Endometrium (tissue), 2 donors: ENCODE measurements around the gene ABCG2.
"Not testable (repeated sequence)": the region's sequence is repeated elsewhere in the genome, so short reads cannot be mapped to it uniquely, and the experiment has no call there.

Experiments
- FAIRE-seq: peaks from 2 replicates; lab custom pipeline; 2012; peaks lifted over from hg19 to GRCh38; lab: Jason Lieb, UNC
- donor health status: control.
- donor health status: control.

Gene ABCG2

GRCh38 chr4:88166608-88167007 is 8.2 kb upstream of the ABCG2 start:
- no peak for FAIRE-seq

DNA sequence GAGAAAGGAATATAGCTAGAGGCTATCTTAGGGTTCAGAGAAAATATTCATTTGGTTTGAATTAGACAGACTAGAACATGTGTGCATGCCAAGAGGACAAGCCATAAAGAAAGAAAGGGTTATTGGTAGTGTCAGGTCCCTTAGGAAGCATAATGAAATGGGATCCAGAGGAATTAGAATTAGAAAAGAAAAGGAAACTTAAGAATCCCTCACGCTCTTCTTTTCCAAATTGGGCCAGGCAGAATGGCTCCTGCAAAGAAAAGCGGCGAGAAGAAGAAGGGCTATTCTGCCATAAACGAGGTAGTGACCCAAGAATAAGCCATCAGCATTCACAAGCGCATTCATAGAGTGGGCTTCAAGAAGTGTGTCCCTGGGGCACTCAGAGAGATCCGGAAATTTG is 4.9 kb upstream of the ABCG2 start:
- no peak for FAIRE-seq

- FAIRE-seq: no peak
Observed at GRCh38 chr4:88162626-88163025, 4.2 kb upstream of the ABCG2 start.

GRCh38 chr4:88159229-88159725 is 838 bp upstream of the ABCG2 start:
- no peak for FAIRE-seq

DNA sequence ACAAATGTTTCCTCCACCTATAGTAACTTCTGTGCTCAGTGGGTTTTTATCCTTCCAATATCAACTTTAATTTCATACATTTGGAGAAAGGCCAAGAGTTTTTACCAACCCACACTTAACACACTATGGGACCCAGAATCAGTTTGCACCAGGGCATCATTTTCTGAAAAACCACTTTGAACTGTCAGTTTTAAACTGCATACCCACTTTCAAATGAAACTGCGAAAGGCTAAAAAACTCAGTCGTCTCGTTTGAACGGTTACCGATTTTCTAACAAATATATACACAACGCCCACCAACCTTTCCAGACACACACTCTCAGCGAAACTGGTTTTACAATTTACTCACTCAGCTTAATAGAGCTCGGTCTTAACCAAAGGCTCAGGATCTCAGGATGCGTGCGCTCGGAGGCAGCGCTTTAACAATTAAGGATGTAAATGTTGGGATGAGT is 376 bp downstream of the ABCG2 start:
- FAIRE-seq: no peak

DNA sequence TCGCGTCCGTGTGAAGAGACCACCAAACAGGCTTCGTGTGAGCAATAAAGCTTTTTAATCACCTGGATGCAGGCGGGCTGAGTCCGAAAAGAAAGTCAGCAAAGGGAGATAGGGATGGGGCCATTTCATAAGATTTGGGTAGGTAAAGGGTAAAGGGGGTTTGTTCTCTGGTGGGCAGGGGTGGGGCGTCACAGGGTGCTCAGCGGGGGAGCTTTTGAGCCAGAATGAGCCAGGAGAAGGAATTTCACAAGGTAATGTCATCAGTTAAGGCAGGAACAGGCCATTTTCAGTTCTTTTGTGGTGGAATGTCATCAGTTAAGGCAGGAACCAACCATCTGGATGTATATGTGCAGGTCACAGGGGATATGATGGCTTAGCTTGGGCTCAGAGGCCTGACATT is 6.1 kb downstream of the ABCG2 start:
- FAIRE-seq: not testable (repeated sequence)

GRCh38 chr4:88148560-88148959 is 9.9 kb downstream of the ABCG2 start:
- no peak for FAIRE-seq

- FAIRE-seq: no peak
Observed at GRCh38 chr4:88147799-88148217, 10.6 kb downstream of the ABCG2 start.

DNA sequence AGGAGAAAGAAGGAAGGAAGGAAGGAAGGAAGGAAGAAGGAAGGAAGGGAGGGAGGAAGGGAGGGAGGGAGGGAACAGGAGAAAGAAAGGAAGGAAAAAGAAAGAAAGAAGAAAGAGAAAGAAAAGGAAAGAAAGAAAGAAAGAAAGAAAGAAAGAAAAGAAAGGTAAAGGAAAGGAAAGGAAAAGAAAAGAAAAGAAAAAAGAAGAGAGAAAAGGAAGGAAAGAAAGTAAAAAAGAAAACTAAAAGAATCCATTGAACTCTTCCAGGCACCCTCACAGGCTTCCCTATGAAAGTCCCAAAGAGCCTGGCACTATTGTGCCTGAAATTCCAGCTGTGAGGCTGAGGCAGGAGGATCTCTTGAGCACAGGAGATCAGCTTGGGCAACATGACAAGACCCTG is 11.5 kb downstream of the ABCG2 start:
- no peak for FAIRE-seq

DNA sequence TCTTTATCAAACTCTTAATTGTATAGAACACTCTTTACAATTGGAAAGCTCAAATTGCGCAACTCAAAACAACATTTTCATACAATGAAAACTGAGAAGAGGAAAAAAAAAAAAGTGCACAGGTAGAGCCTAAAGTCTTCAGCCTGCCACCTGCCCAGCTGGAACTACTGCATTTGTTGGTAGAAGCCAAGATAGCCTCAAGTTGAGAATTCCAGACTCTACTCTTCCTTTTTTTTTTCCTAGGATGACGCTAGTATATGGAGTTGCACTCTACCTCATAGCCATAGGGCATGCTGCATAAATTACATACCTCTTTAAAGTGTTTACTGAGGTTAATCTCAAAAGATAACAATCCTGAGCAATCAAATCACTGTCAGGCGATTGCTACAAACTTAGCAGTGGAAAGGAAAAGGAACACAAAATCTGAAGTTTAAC is 13.6 kb downstream of the ABCG2 start:
- FAIRE-seq: no peak

DNA sequence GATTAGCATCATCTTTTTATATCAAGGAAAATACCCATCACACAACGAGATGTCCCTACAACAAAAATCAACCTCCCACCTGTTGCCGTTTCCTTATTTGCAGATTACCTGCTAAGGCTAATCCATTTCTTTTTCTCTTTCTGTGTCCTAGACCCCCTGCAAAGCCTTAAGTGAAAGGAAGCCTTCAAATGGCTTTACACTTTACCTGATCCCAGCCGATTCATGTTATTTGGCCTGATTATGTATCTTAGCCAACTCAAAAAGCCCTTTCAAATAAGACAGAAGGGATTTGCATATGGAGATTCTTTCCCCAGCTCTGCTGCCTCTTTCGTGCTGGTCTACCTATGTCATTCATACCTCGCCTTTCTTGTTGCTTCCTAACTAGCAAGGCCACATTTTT is 14.4 kb downstream of the ABCG2 start:
- no peak for FAIRE-seq

DNA sequence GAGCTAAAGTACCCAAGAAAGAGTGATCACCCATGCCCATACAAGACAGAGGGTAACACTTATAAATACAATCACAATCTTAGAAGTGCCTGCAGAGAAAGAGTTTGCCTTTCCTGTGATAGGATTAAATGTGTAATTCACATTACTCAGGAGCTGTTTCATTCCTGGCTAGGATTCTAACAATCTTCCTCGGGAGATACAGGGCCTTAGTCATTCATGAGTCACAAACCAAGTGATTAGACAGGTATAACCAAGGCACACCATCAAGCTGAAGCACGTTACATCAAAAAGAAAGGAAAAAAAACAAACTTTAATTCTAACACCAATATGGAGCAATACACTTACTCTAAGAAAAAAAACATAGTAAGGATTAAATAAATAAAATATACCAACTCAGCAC is 14.9 kb downstream of the ABCG2 start:
- no peak for FAIRE-seq

- no peak for FAIRE-seq
Observed at GRCh38 chr4:88138561-88138960, 19.9 kb downstream of the ABCG2 start.

DNA sequence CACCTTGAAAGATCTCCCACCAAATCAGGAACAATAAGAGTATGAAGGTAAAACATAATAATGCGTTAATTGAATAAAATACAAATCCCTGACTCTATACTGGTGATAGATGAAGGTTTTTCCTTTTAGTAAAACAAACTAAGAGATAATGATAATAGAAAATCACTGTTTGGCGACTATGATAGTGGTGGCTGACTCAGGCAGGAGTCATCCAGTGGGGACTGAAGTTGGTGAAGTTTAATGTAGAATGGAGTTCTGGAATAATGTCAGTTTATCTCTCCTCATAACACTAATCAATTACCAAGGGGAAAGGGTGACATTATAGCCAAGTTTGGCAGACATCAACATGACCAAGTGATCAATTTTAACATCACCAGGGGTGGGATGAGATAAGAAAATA is 21.3 kb downstream of the ABCG2 start:
- no peak for FAIRE-seq

- FAIRE-seq: no peak
Observed at GRCh38 chr4:88136249-88136648, 22.2 kb downstream of the ABCG2 start.

DNA sequence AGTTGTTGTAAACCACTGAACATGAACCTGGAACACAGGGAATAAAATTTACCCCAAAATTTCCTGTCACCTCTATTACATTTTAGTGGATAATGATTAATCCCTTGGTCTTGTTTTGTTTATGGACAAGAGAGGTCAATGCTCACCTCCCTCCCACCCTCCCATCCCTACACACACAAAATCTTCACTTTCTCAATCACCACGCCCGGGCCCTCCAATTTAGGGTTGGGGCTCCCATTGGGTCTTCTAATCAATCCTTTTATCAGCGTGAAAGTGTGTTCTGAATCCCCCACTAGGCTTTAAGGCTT is 23.1 kb downstream of the ABCG2 start:
- no peak for FAIRE-seq

DNA sequence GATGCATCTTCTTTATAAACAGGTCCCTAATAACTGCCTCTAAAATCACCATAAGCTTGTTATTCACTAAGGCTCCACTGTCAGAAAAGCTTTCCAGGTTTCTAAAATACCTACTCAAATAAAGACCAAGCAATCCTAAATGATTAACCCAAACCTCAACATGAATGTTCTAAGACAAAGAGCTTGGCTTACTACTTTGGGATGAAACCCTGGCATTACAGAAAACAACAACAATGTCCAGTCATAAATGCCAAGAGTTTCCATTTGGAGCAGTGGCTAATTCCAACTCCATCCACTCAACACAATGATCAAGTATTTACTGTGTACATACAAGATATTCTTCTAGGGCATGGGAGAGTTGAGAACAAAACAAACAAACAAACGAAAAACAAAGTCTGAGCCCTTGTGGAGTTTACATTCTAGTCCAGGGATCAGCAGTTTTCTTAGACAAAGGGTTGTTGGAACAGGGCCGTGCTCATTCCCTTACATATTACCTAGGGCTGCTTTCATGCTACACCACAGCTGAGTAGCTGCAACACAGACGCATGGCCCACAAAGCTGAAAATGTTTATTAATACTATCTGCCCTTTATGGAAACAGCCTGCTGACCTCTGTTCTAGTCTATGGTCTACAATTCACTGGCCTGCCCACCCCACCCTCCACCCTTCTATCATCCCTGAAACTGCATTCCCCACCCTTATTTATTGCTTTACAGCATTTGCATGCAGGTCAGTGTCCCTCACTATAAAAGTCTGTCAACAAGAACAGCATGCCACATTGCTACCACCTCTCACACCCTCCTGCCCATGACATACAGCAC is 23.7 kb downstream of the ABCG2 start:
- no peak for FAIRE-seq

DNA sequence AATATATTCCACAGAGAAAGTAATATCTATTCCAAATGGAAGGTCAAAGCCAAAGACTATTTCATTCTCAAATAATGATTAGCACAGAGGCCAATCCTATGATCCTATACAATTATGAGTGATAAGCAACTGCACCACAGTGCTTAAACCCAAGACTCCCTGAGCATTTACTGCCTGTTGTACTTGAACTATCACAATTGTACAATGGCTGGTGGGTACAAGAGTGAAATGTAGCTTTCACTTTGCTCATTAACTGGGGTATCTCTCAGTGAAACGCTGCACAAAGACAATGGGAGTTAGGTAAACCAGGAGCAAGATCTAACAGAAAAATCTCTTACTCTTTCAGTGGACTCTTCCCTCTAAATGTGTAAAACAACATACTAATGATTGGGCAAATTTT is 24.3 kb downstream of the ABCG2 start:
- no peak for FAIRE-seq

GRCh38 chr4:88130544-88131305 is 27.7 kb downstream of the ABCG2 start:
- FAIRE-seq: no peak

DNA sequence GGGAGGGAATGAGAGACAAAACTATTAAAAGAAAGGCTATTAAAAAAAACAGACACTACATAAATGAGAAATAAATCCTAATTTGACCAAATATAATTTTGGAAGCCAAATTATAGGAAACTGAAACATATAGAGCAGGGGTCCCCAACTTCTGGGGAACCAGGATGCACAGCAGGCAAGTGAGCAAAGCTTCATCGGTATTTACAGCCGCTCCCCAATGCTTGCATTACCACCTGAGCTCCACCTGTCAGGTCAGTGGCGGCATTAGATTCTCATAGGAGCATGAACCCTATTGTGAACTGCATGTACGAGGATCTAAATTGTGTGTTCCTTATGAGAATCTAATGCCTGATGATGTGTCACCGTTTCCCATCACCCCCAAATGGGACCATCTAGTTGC is 28.4 kb downstream of the ABCG2 start:
- FAIRE-seq: no peak

DNA sequence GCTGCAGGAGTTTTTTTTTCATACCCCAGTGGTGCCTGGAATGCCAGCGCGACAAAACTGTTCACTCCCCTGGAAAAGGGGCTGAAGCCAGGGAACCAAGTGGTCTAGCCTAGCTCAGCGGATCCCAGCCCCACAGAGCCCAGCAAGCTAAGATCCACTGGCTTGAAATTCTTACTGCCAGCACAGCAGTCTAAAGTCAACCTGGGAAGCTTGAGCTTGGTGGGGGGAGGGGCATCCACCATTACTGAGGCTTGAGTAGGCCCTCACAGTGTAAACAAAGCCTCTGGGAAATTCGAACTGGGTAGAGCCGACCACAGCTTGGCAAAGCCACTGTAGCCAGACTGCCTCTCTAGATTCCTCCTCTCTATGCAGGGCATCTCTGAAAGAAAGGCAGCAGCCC is 36.2 kb downstream of the ABCG2 start:
- FAIRE-seq: not testable (repeated sequence)

DNA sequence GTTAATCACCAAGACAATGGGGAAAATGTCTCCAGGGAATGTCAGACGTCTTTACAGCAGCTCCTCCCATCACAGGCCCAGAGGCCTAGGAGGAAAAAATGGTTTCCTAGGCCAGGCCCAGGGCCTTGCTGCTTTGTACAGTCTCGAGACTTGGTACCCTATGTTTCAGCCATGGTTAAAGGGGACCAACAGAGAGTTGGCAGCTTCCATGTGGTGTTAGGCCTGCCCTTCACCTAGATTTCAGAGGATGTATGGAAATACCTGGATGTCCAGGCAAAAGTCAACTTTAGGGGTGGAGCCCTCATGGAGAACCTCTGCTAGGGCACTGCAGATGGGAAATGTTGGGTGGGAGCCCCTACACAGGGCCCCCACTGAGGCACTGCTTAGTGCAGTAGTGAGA is 38.5 kb downstream of the ABCG2 start:
- FAIRE-seq: no peak

- FAIRE-seq: no peak
Observed at GRCh38 chr4:88115587-88115986, 42.9 kb downstream of the ABCG2 start.

- FAIRE-seq: no peak
Observed at GRCh38 chr4:88112856-88113255, 45.6 kb downstream of the ABCG2 start.
